HepG2 (cell line): ENCODE measurements around the gene RANBP2. TPM values are rescaled to one million over a fixed set of nuclear protein-coding genes. Genes with fewer than 3 reads are reported as not detected.

Experiments
- FOXK2 ChIP-seq: fragments of 450-650 bp; IDR thresholded peaks from 2 replicates; pipeline ENCODE4 v1.6.1; 2016
- GLI4 ChIP-seq: sonication (generic); formaldehyde crosslinking; IDR thresholded peaks from 2 replicates; pipeline ENCODE4 v1.5.1; 2020; ENCODE audit warnings: missing genetic modification reagents, mild to moderate bottlenecking, moderate library complexity, borderline replicate concordance
- GTF3A ChIP-seq: sonication (generic); formaldehyde crosslinking; conservative IDR thresholded peaks from 2 replicates; pipeline ENCODE4 v1.4.0; 2020; ENCODE audit warnings: mild to moderate bottlenecking, missing genetic modification reagents
- HNF1B ChIP-seq: sonication (generic); formaldehyde crosslinking; IDR thresholded peaks from 2 replicates; pipeline ENCODE4 v1.5.1; 2020; ENCODE audit warnings: mild to moderate bottlenecking, moderate library complexity, missing genetic modification reagents
- IKZF1 ChIP-seq: fragments of 450-650 bp; IDR thresholded peaks from 2 replicates; pipeline ENCODE4 v1.7.1; 2016
- ISX ChIP-seq: sonication (generic); formaldehyde crosslinking; conservative IDR thresholded peaks from 2 replicates; pipeline ENCODE4 v1.5.0; 2020; ENCODE audit warnings: missing genetic modification reagents
- JARID2 ChIP-seq: sonication (generic); formaldehyde crosslinking; IDR thresholded peaks from 2 replicates; pipeline ENCODE4 v1.8.1; 2023; ENCODE audit warnings: missing genetic modification reagents, inconsistent platforms; ENCODE audit not compliant: insufficient replicate concordance
- KDM5B ChIP-seq: sonication (generic); formaldehyde crosslinking; IDR thresholded peaks from 2 replicates; pipeline ENCODE4 v1.4.0; 2020; ENCODE audit warnings: missing genetic modification reagents, mild to moderate bottlenecking, borderline replicate concordance
- KMT2B ChIP-seq: IDR thresholded peaks from 2 replicates; pipeline ENCODE4 v1.6.1; 2016; ENCODE audit warnings: missing genetic modification reagents, missing compliant biosample characterization
- NFKBIZ ChIP-seq: IDR thresholded peaks from 2 replicates; pipeline ENCODE4 v1.6.1; 2018; ENCODE audit warnings: missing genetic modification reagents, missing compliant biosample characterization
- NONO ChIP-seq, 2 experiments: fragments of 450-650 bp in 1 of 2; sonication (generic) in 1 of 2; formaldehyde crosslinking in 1 of 2; IDR thresholded peaks in 1 of 2; conservative IDR thresholded peaks in 1 of 2; 2 replicates each; pipeline versions ENCODE4 v1.6.1 to v1.8.0; 2017 to 2022; ENCODE audit warnings: mild to moderate bottlenecking in 1 of 2, missing genetic modification reagents in 1 of 2, moderate library complexity in 1 of 2
- PCBP2 ChIP-seq: fragments of 200-400 bp; formaldehyde crosslinking; optimal IDR thresholded peaks from 2 replicates; pipeline ENCODE3; 2018; ENCODE audit warnings: low read length, low read depth; ENCODE audit not compliant: poor library complexity, severe bottlenecking
- PHB2 ChIP-seq: fragments of 450-650 bp; IDR thresholded peaks from 2 replicates; pipeline ENCODE4 v1.6.1; 2018; ENCODE audit not compliant: partially characterized antibody
- POLR2AphosphoS5 ChIP-seq: IDR thresholded peaks from 2 replicates; pipeline ENCODE4 v1.6.1; 2012; ENCODE audit warnings: low read depth, low read length
- RAD51 ChIP-seq: fragments of 450-650 bp; IDR thresholded peaks from 2 replicates; pipeline ENCODE4 v1.6.1; 2016; ENCODE audit warnings: borderline replicate concordance
- ZBTB21 ChIP-seq: sonication (generic); formaldehyde crosslinking; IDR thresholded peaks from 2 replicates; pipeline ENCODE4 v1.4.0; 2020; ENCODE audit warnings: missing genetic modification reagents
- ZFP82 ChIP-seq: sonication (generic); formaldehyde crosslinking; IDR thresholded peaks from 2 replicates; pipeline ENCODE4 v1.5.1; 2020; ENCODE audit warnings: mild to moderate bottlenecking, missing genetic modification reagents, borderline replicate concordance
- ZNF263 ChIP-seq: sonication (generic); formaldehyde crosslinking; IDR thresholded peaks from 2 replicates; pipeline ENCODE4 v1.4.0; 2020; ENCODE audit warnings: missing genetic modification reagents
- ZNF414 ChIP-seq: sonication (generic); formaldehyde crosslinking; IDR thresholded peaks from 2 replicates; pipeline ENCODE4 v1.5.0; 2020; ENCODE audit warnings: missing genetic modification reagents
- ZNF660 ChIP-seq: sonication (generic); formaldehyde crosslinking; IDR thresholded peaks from 2 replicates; pipeline ENCODE4 v1.5.1; 2020; ENCODE audit warnings: mild to moderate bottlenecking, low read depth, missing genetic modification reagents, borderline replicate concordance
- polyA plus RNA-seq, 8 experiments: library from polyadenylated mRNA; depleted of rRNA in 3 of 8; stranded (reverse) in 7 of 8; unstranded in 1 of 8; fragments of >200 nt; fragmentation: Illumina TruSeq in 4 of 8; extraction: Trizol in 4 of 8; gene quantifications; 2 replicates each; pipeline versions ENCODE4 v1.2.1 to v1.2.3, GENCODE V29; 2011 to 2016; ENCODE audit warnings: low read depth in 4 of 8, missing spikeins in 1 of 8, mixed read lengths in 1 of 8; ENCODE audit not compliant: insufficient read depth in 1 of 8
- total RNA-seq, 5 experiments: library from RNA; depleted of rRNA; stranded (reverse); fragments of >200 nt; fragmentation: Illumina TruSeq; extraction: Trizol; gene quantifications; 2 replicates each; pipeline ENCODE4 v1.2.3, GENCODE V29; 2016; ENCODE audit warnings: low read depth in 1 of 5
- TF ChIP-seq, protein P1 (sequence below): sonication (generic); formaldehyde crosslinking; IDR thresholded peaks from 2 replicates; pipeline ENCODE4 v1.4.0; 2020; ENCODE audit warnings: missing genetic modification reagents, borderline replicate concordance
- TF ChIP-seq, protein P2 (sequence below): IDR thresholded peaks from 2 replicates; pipeline ENCODE4 v1.6.1; 2016; ENCODE audit warnings: low read depth, borderline replicate concordance

The RANBP2 gene
- total and polyA plus RNA-seq, 2 of the 13 experiments (the other 11 are each of a cell fraction or from before 2014, with no cell fraction given) = 12.2 to 87.0 TPM

DNA sequence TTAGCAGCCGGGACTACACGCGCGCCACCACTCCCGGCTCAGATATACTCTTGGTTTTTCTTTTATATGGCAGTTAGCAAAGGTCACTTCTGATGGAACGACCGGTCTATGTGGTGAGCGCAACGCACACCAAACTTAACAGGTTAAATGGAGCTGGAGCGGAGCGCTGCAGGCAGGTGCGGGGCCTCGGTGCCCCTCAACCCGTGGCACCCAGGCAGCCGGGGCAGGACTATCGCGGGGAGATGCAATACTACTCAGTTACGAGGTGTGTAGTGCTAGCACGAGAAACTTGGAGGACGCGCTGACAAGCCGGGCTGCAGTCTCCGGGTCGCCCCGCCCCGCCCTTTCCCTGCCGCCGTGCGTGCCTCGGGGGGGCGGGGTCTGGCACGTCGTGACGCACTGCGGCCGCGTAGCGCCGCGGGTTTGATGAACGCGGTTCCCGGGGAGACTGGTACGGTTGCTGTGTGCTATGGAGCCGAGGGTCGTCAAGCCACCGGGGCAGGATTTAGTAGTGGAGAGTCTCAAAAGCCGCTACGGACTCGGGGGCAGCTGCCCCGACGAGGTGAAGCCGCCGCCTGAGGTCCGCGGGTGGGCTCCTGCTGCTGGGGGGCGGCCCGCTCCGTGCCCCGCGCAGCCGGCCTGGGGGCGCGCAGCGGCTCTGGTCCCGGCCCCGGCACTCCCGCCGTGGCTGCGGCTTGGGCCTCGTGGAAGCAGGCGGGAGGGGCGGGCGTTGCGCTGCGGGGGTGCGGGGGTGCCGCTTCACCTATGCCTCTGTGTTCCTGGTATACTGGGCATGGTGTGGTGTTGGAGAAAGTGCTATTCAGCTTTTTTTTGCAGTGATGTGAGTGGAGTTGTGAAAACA lies 67.3 kb downstream of the RANBP2 start, which contains the start of gene CCDC138 (continued):
- TF ChIP-seq, protein P1, sequence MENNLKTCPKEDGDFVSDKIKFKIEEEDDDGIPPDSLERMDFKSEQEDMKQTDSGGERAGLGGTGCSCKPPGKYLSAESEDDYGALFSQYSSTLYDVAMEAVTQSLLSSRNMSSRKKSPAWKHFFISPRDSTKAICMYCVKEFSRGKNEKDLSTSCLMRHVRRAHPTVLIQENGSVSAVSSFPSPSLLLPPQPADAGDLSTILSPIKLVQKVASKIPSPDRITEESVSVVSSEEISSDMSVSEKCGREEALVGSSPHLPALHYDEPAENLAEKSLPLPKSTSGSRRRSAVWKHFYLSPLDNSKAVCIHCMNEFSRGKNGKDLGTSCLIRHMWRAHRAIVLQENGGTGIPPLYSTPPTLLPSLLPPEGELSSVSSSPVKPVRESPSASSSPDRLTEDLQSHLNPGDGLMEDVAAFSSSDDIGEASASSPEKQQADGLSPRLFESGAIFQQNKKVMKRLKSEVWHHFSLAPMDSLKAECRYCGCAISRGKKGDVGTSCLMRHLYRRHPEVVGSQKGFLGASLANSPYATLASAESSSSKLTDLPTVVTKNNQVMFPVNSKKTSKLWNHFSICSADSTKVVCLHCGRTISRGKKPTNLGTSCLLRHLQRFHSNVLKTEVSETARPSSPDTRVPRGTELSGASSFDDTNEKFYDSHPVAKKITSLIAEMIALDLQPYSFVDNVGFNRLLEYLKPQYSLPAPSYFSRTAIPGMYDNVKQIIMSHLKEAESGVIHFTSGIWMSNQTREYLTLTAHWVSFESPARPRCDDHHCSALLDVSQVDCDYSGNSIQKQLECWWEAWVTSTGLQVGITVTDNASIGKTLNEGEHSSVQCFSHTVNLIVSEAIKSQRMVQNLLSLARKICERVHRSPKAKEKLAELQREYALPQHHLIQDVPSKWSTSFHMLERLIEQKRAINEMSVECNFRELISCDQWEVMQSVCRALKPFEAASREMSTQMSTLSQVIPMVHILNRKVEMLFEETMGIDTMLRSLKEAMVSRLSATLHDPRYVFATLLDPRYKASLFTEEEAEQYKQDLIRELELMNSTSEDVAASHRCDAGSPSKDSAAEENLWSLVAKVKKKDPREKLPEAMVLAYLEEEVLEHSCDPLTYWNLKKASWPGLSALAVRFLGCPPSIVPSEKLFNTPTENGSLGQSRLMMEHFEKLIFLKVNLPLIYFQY (CRISPR knock-in tag) = peak; percentile 87; the same call in 1 of the 2 replicates
- no peak for TF ChIP-seq ZNF660 (CRISPR knock-in tag)
- no peak for TF ChIP-seq ISX (CRISPR knock-in tag)
- TF ChIP-seq NONO (IDR thresholded peaks at IDR 0.05) = no peak
- peak; percentile 90 for TF ChIP-seq NONO (CRISPR knock-in tag; conservative IDR thresholded peaks at IDR 0.05)
- TF ChIP-seq HNF1B (CRISPR knock-in tag) = peak; percentile 95
- TF ChIP-seq JARID2 (CRISPR knock-in tag) = no peak
- TF ChIP-seq RAD51 = no peak
- TF ChIP-seq KDM5B = peak; percentile 98
- 0 out of 2 replicates have a peak, but pooled peaks have one; percentile 47 for TF ChIP-seq ZBTB21
- no peak for TF ChIP-seq IKZF1
- TF ChIP-seq ZNF263 (CRISPR knock-in tag) = 0 out of 2 replicates have a peak, but pooled peaks have one; percentile 32
- peak; percentile 97 for TF ChIP-seq KMT2B (CRISPR knock-in tag)
- no peak for TF ChIP-seq PHB2
- TF ChIP-seq GLI4 (CRISPR knock-in tag) = peak; percentile 91; the same call in 1 of the 2 replicates
- no peak; the same call in 1 of the 2 replicates for TF ChIP-seq ZFP82
- TF ChIP-seq PCBP2 = no peak
- TF ChIP-seq ZNF414 = no peak; the same call in 1 of the 2 replicates
- TF ChIP-seq NFKBIZ (CRISPR knock-in tag) = 0 out of 2 replicates have a peak, but pooled peaks have one; percentile 15
- peak; percentile 92 for TF ChIP-seq POLR2AphosphoS5
- TF ChIP-seq FOXK2 = no peak
- TF ChIP-seq, protein P2, sequence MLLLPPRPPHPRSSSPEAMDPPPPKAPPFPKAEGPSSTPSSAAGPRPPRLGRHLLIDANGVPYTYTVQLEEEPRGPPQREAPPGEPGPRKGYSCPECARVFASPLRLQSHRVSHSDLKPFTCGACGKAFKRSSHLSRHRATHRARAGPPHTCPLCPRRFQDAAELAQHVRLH (CRISPR knock-in tag) = peak; percentile 95
- TF ChIP-seq GTF3A (CRISPR knock-in tag) = no peak
